GM12875 (cell line): ENCODE data around the gene ZNF23.
A peak's percentile ranks its signal among the peaks of the same experiment; 100 is the strongest.

Experiments used
- H3K4me3 ChIP-seq: one replicate; pipeline ENCODE4 v1.5.1; 2011; ENCODE audit warnings: low read depth, low read length, control low read depth
- CTCF ChIP-seq: IDR thresholded peaks from 2 replicates; pipeline ENCODE4 v1.5.1; 2011; ENCODE audit warnings: low read depth, mild to moderate bottlenecking, control low read depth, inconsistent platforms, low read length, moderate library complexity, borderline replicate concordance; ENCODE audit not compliant: insufficient read depth

Gene ZNF23

DNA sequence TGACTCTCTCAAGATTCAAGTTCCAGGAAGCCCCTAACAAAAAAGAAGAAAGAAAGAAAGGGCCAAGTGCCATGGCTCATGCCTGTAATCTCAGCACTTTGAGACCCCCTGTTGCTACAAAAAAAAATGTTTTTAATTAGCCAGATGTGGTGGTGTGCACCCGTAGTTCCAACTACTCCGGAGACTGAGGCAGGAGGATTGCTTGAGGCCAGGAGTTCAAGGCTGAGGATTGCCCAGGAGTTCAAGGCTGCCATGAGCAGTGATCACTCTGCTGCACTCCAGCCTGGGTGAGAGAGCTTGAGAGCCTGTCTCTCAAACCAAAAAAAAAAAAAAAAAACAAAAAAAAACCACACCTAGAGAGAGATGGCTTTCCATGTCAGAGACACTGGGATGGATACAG is 39.0 kb downstream of the ZNF23 start:
- no peak overlapping the region for H3K4me3 ChIP-seq
- no peak for TF ChIP-seq CTCF

DNA sequence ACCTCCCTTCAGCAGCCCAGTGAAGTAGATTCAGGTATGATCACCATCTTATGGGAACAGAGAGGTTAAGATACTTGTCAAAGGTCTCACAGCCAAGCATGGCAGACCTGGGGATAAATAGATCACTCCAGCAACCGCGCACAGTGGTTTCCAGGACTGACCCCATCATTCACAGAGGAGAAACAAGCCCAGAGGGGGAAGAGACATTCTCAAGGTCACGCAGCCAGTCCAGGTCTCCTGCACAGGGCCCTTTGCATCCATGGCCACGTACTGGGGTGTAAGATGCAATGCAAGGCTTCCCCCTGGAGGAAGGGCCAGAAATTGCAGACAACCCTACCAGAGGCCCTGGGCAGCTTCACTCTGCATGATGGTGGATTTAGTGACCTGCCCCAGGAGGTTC is 40.1 kb downstream of the ZNF23 start:
- H3K4me3 ChIP-seq: no peak overlapping the region
- TF ChIP-seq CTCF: peak; percentile 71

DNA sequence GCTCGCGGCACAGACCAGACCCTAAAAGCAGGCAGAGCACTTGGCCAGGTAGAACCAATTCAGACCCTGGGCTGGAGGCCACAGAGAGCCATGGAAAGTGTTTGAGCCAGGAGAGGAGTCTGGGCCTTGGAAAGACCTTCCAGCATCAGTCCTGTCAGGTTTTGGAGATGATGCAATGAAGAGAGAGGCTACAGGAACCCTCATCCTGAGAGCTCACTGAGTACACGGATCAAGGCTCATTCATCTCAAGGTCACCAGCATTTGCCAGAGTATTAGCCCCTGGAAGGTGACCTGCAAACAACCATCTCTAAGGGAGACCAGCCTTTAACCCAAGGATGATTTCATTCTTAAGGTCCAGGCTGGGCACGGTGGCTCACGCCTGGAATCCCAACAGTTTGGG is 48.0 kb downstream of the ZNF23 start:
- TF ChIP-seq CTCF: no peak

GRCh38 chr16:71413341-71413740 is 48.7 kb downstream of the ZNF23 start:
- H3K4me3 ChIP-seq: no peak overlapping the region
- TF ChIP-seq CTCF: no peak

More for the DNA sequence above, 48.0 kb downstream of the ZNF23 start:
- no peak overlapping the region for H3K4me3 ChIP-seq

- no peak overlapping the region for H3K4me3 ChIP-seq
- TF ChIP-seq CTCF: peak; percentile 76
Observed at GRCh38 chr16:71412270-71413160, 49.5 kb downstream of the ZNF23 start.

- H3K4me3 ChIP-seq: no peak overlapping the region
- no peak for TF ChIP-seq CTCF
Observed at GRCh38 chr16:71410146-71410545, 51.9 kb downstream of the ZNF23 start.
